Measurements from ENCODE around the gene MYO18A. TPM values are rescaled to one million over a fixed set of nuclear protein-coding genes. Genes with fewer than 3 reads are reported as not detected.
A peak's percentile ranks its signal among the peaks of the same experiment; 100 is the strongest.

Gene MYO18A
- total and polyA plus RNA-seq, 2 of the 4 experiments (the other 2 are of a cell fraction) = 22.4 to 39.1 TPM

DNA sequence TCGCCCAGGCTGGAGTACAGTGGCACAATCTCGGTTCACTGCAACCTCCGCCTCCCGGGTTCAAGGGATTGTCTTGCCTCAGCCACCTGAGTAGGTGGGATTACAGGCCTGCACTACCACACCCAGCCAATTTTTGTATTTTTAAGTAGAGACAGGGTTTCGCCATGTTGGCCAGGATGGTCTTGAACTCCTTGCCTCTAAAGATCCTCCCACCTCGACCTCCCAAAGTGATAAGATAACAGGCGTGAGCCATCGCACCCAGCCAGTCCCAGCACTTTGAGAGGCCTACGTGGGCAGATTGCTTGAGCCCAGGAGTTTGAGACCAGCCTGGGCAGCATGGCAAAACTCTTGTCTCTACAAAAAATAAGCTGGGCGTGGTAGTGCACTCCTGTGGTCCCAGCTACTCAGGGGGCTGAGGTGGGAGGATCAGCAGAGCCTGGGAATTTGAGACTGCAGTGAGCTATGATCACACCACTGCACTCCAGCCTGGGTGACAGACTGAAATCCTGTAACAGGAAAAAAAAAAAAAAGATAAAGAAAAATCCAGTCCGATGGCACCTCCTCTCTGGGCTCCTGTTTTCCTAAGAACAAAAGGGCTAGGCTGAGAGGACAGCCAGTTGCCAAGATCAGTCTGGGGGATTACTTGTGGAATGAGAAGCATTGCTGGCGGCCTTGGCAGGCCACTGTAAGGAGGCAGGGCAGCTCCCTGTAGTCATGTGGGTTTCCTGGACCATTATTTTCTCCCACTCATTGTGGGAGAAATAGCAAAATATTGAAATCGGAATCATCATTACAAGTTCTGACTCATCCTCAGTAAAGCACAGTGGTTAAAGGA lies 140.2 kb downstream of the MYO18A start:
- Histone ChIP-seq H3K4me1 (ENCODE audit: control insufficient read depth, insufficient read depth, low read length) (no peaks in the 10 kb centered on the region), H4K91ac (ENCODE audit: insufficient read depth, low read depth, low read length) (no peak overlapping the region), H3K27me3 (ENCODE audit: control insufficient read depth, insufficient read depth, low read length) (peaks cover 48% of the 10 kb centered on the region), H4K20me1 (ENCODE audit: insufficient read depth, low read length) (no peaks in the 10 kb centered on the region), H3K27ac (ENCODE audit: insufficient read depth, low read length) (no peak overlapping the region), H3K9me3 (ENCODE audit: control insufficient read depth, insufficient read depth, low read length) (peaks cover 10% of the 10 kb centered on the region), H4K8ac (ENCODE audit: low read depth in 2 of 2, low read length in 2 of 2) (no peak overlapping the region), H2AK5ac (ENCODE audit: low read depth, low read length) (no peak overlapping the region), H3K4me3 (ENCODE audit: insufficient read depth, low read depth, low read length) (no peak overlapping the region), H3K9me1 (ENCODE audit: insufficient read depth, low read length) (no peaks in the 10 kb centered on the region), H3K79me1 (ENCODE audit: low read depth in 1 of 2, low read length in 2 of 2) (no peaks in the 10 kb centered on the region), H3K4me2 (ENCODE audit: low read depth, low read length) (no peak overlapping the region), H3K56ac (ENCODE audit: extremely low read depth, insufficient read depth, low read length) (no peak overlapping the region), H2AK9ac (replicated peaks; ENCODE audit: low read depth, low read length, poor library complexity) (no peak overlapping the region), H3K14ac (replicated peaks; ENCODE audit: low read depth, low read length) (no peak overlapping the region), H3K23ac (ENCODE audit: low read depth, low read length) (no peak overlapping the region), H2BK5ac (ENCODE audit: low read depth, low read length, poor library complexity, severe bottlenecking) (no peak overlapping the region), H3K18ac (ENCODE audit: low read depth, low read length) (no peak overlapping the region), H3K36me3 (ENCODE audit: control insufficient read depth, insufficient read depth, low read length) (no peaks in the 10 kb centered on the region), H3K4ac (ENCODE audit: low read depth, low read length) (no peak overlapping the region), H2BK15ac (ENCODE audit: low read depth, low read length) (no peak overlapping the region), H2AFZ (replicated peaks; ENCODE audit: low read length, poor library complexity) (no peak overlapping the region), H2BK20ac (ENCODE audit: low read depth, low read length) (no peak overlapping the region), H2BK120ac (ENCODE audit: low read depth, low read length) (no peak overlapping the region), H4K5ac (ENCODE audit: low read depth, low read length) (no peak overlapping the region), H3K9ac (ENCODE audit: low read depth, low read length) (no peak overlapping the region)
- WGBS, 2 experiments (ENCODE audit: extremely low coverage in 2 of 2, insufficient read length in 1 of 2) = no CpG with 5 or more reads among the region's 13 CpGs
- POLR2A ChIA-PET (ENCODE audit: unreplicated experiment) = no interaction called here
- DNase-seq = peak; percentile 80
- ATAC-seq (ENCODE audit: low read depth) = peak; percentile 84
- CTCF ChIA-PET = no interaction called here
- intact Hi-C loops (cut with micrococcal nuclease) = loop anchor here (10.0 kb wide), 1 partner anchor 75 kb away; no protein-coding TSS in a partner anchor
- in situ Hi-C loops (cut with MboI; ENCODE audit: low sequenced_read_pairs) = loop anchor here (10.0 kb wide), 1 partner anchor 65 kb away; no protein-coding TSS in a partner anchor
- BruUV-seq (replicated peaks) = no TSS peak
- dilution Hi-C loops (cut with HindIII; ENCODE audit: low sequenced_read_pairs, unreplicated experiment) = no loop called here
- TF ChIP-seq MAZ (IDR thresholded peaks at IDR 0.05; ENCODE audit: borderline replicate concordance, low read depth, low read length) (no peak), NFE2L2 (IDR thresholded peaks at IDR 0.05; ENCODE audit: low read depth, low read length) (no peak), SMC3 (IDR thresholded peaks at IDR 0.05; ENCODE audit: low read depth, low read length) (no peak), CHD1 (IDR thresholded peaks at IDR 0.05; ENCODE audit: low read depth, low read length) (no peak), RFX5 (IDR thresholded peaks at IDR 0.05; ENCODE audit: low read depth, low read length) (no peak), POLR2A (IDR thresholded peaks at IDR 0.05; ENCODE audit: low read depth, low read length) (no peak), MAFK (IDR thresholded peaks at IDR 0.05; ENCODE audit: low read depth, low read length) (no peak), MXI1 (IDR thresholded peaks at IDR 0.05; ENCODE audit: borderline replicate concordance, low read depth, low read length) (no peak), RCOR1 (IDR thresholded peaks at IDR 0.05; ENCODE audit: insufficient replicate concordance, low read length) (no peak), RAD21 (IDR thresholded peaks at IDR 0.05; ENCODE audit: low read length) (no peak), FOS (IDR thresholded peaks at IDR 0.05; ENCODE audit: low read depth, low read length) (no peak), BHLHE40 (IDR thresholded peaks at IDR 0.05; ENCODE audit: low read depth, low read length) (no peak)
- TF ChIP-seq, protein P1, sequence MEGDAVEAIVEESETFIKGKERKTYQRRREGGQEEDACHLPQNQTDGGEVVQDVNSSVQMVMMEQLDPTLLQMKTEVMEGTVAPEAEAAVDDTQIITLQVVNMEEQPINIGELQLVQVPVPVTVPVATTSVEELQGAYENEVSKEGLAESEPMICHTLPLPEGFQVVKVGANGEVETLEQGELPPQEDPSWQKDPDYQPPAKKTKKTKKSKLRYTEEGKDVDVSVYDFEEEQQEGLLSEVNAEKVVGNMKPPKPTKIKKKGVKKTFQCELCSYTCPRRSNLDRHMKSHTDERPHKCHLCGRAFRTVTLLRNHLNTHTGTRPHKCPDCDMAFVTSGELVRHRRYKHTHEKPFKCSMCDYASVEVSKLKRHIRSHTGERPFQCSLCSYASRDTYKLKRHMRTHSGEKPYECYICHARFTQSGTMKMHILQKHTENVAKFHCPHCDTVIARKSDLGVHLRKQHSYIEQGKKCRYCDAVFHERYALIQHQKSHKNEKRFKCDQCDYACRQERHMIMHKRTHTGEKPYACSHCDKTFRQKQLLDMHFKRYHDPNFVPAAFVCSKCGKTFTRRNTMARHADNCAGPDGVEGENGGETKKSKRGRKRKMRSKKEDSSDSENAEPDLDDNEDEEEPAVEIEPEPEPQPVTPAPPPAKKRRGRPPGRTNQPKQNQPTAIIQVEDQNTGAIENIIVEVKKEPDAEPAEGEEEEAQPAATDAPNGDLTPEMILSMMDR (conservative IDR thresholded peaks at IDR 0.05; ENCODE audit: low read depth, low read length) = no peak
- TF ChIP-seq, protein P2, sequence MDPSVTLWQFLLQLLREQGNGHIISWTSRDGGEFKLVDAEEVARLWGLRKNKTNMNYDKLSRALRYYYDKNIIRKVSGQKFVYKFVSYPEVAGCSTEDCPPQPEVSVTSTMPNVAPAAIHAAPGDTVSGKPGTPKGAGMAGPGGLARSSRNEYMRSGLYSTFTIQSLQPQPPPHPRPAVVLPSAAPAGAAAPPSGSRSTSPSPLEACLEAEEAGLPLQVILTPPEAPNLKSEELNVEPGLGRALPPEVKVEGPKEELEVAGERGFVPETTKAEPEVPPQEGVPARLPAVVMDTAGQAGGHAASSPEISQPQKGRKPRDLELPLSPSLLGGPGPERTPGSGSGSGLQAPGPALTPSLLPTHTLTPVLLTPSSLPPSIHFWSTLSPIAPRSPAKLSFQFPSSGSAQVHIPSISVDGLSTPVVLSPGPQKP (IDR thresholded peaks at IDR 0.05; ENCODE audit: borderline replicate concordance, low read depth, low read length) = no peak
- TF ChIP-seq, protein P3, sequence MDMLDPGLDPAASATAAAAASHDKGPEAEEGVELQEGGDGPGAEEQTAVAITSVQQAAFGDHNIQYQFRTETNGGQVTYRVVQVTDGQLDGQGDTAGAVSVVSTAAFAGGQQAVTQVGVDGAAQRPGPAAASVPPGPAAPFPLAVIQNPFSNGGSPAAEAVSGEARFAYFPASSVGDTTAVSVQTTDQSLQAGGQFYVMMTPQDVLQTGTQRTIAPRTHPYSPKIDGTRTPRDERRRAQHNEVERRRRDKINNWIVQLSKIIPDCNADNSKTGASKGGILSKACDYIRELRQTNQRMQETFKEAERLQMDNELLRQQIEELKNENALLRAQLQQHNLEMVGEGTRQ (IDR thresholded peaks at IDR 0.05; ENCODE audit: low read depth, low read length) = no peak

Data from IMR-90 (cell line).